CD14-positive monocyte (primary cell): ENCODE results near the gene RPS19. TPM values are rescaled to one million over a fixed set of nuclear protein-coding genes. Genes with fewer than 3 reads are reported as not detected.

ENCODE experiments used
- DNase-seq, 3 donors: peaks; one replicate each; pipeline ENCODE4 v3.0.0-alpha.2; 2011 to 2022
- H2AFZ ChIP-seq: 2 replicates; pipeline ENCODE4 v1.6.0; 2012; ENCODE audit warnings: mild to moderate bottlenecking, low read depth, low read length, inconsistent platforms; ENCODE audit not compliant: insufficient read depth, poor library complexity, severe bottlenecking
- H3K27ac ChIP-seq, 2 donors: 1 replicate in 1 of 2; 2 replicates in 1 of 2; pipeline ENCODE4 v1.5.1; 2012 to 2013; ENCODE audit warnings: low read length in 2 of 2, control low read depth in 1 of 2, inconsistent platforms in 1 of 2, low read depth in 1 of 2, mild to moderate bottlenecking in 1 of 2
- H3K27me3 ChIP-seq, 2 donors: one replicate each; pipeline versions ENCODE4 v1.6.0 to v1.6.1; 2011 to 2013; ENCODE audit warnings: low read length in 2 of 2; ENCODE audit not compliant: control insufficient read depth in 2 of 2, insufficient read depth in 2 of 2
- H3K36me3 ChIP-seq, 2 donors: replicated peaks in 1 of 2; 1 replicate in 1 of 2; 2 replicates in 1 of 2; pipeline versions ENCODE4 v1.5.1 to v1.6.1; 2012 to 2013; ENCODE audit warnings: low read length in 2 of 2, control low read depth in 1 of 2, inconsistent platforms in 1 of 2, mild to moderate bottlenecking in 1 of 2; ENCODE audit not compliant: insufficient read depth in 2 of 2, control insufficient read depth in 1 of 2
- H3K4me1 ChIP-seq, 2 donors: 1 replicate in 1 of 2; 2 replicates in 1 of 2; pipeline versions ENCODE4 v1.5.1 to v1.6.1; 2012 to 2013; ENCODE audit warnings: low read length in 2 of 2, control low read depth in 1 of 2, inconsistent platforms in 1 of 2, mild to moderate bottlenecking in 1 of 2, moderate library complexity in 1 of 2; ENCODE audit not compliant: insufficient read depth in 2 of 2, control insufficient read depth in 1 of 2
- H3K4me2 ChIP-seq: replicated peaks from 2 replicates; pipeline ENCODE3; 2012; ENCODE audit warnings: low read length, moderate library complexity, mild to moderate bottlenecking; ENCODE audit not compliant: poor library complexity, severe bottlenecking; ENCODE audit errors: extremely low read depth
- H3K4me3 ChIP-seq, 3 experiments: fragments of 200-600 bp in 1 of 3; sonication (generic) in 1 of 3; replicated peaks in 1 of 3; 1 replicate in 2 of 3; 2 replicates in 1 of 3; pipeline ENCODE4 v1.5.1; 2011 to 2013; ENCODE audit warnings: low read length in 3 of 3, mild to moderate bottlenecking in 3 of 3, control low read depth in 2 of 3, low read depth in 2 of 3, inconsistent platforms in 1 of 3, moderate library complexity in 1 of 3
- H3K79me2 ChIP-seq: 2 replicates; pipeline ENCODE4 v1.6.0; 2012; ENCODE audit warnings: mild to moderate bottlenecking, control low read depth, inconsistent platforms, low read length, moderate library complexity; ENCODE audit not compliant: insufficient read depth
- H3K9ac ChIP-seq: 2 replicates; pipeline ENCODE4 v1.6.0; 2017; ENCODE audit warnings: low read length, mild to moderate bottlenecking; ENCODE audit not compliant: insufficient read depth, poor library complexity, severe bottlenecking
- H3K9me3 ChIP-seq, 2 donors: replicated peaks in 1 of 2; 1 replicate in 1 of 2; 2 replicates in 1 of 2; pipeline versions ENCODE4 v1.5.1 to v1.6.1; 2012 to 2013; ENCODE audit warnings: low read length in 2 of 2, control low read depth in 1 of 2; ENCODE audit not compliant: control insufficient read depth in 1 of 2, insufficient read depth in 1 of 2
- H4K20me1 ChIP-seq: 2 replicates; pipeline ENCODE4 v1.6.0; 2012; ENCODE audit warnings: mild to moderate bottlenecking, low read length, control low read depth, moderate library complexity; ENCODE audit not compliant: insufficient read depth
- H3K27ac Mint-ChIP-seq, 7 donors: one replicate each; pipeline ENCODE4 v1.8.0; 2020; ENCODE audit warnings: mild to moderate bottlenecking in 7 of 7, mixed read lengths in 7 of 7, moderate library complexity in 6 of 7, inconsistent platforms in 2 of 7
- H3K27me3 Mint-ChIP-seq, 3 donors: one replicate each; pipeline ENCODE4 v1.8.0; 2021 to 2022; ENCODE audit warnings: low read depth in 3 of 3, mild to moderate bottlenecking in 3 of 3, mixed read lengths in 3 of 3, moderate library complexity in 3 of 3, inconsistent platforms in 1 of 3
- H3K36me3 Mint-ChIP-seq, 2 donors: one replicate each; pipeline ENCODE4 v1.8.0; 2020; ENCODE audit warnings: mixed read lengths in 2 of 2, inconsistent platforms in 1 of 2, mild to moderate bottlenecking in 1 of 2
- H3K4me1 Mint-ChIP-seq: one replicate; pipeline ENCODE4 v1.8.0; 2020; ENCODE audit warnings: mild to moderate bottlenecking, mixed read lengths
- H3K4me3 Mint-ChIP-seq, 2 donors: one replicate each; pipeline ENCODE4 v1.8.0; 2020; ENCODE audit warnings: mild to moderate bottlenecking in 2 of 2, mixed read lengths in 2 of 2, moderate library complexity in 1 of 2
- H3K9me3 Mint-ChIP-seq, 7 donors: one replicate each; pipeline ENCODE4 v1.8.0; 2020 to 2022; ENCODE audit warnings: mixed read lengths in 7 of 7, mild to moderate bottlenecking in 6 of 7, moderate library complexity in 6 of 7, inconsistent platforms in 2 of 7
- CTCF ChIP-seq: fragments of 200-600 bp; IDR thresholded peaks from one replicate; pipeline ENCODE4 v1.8.0; 2022; ENCODE audit warnings: antibody characterized with exemption, mild to moderate bottlenecking
- WGBS: methylation state at CpG from one replicate; pipeline ENCODE4 v1.1.5; 2013; ENCODE audit warnings: missing lambda C conversion rate; ENCODE audit not compliant: insufficient coverage; 5-methylcytosine and 5-hydroxymethylcytosine counted together
- intact Hi-C, 2 donors: fragments of 100-400 bp; cut with micrococcal nuclease; formaldehyde crosslinking; loops; one replicate each; pipeline versions ENCODE4 v1.15.0 to v1.15.1; 2023
- polyA plus RNA-seq, 3 donors: library from polyadenylated mRNA; depleted of rRNA in 1 of 3; unstranded in 2 of 3; stranded (reverse) in 1 of 3; fragments of 300-500 nt in 2 of 3; fragments of >200 nt in 1 of 3; fragmentation: Illumina TruSeq in 2 of 3; gene quantifications; 1 replicate in 2 of 3; 2 replicates in 1 of 3; pipeline ENCODE4 v1.2.3, GENCODE V29; 2012 to 2021

Gene RPS19
- polyA plus RNA-seq, 3 donors: 1,234 to 2,117 (median 1,424) TPM

GRCh38 chr19:41866284-41866683 lies 6.2 kb downstream of the RPS19 start:
- Mint-ChIP-seq H3K9me3 (peaks cover 0 to under 1% (median 0%) of the 10 kb centered on the region in 7 donors), H3K4me1 (peaks cover 61% of the 10 kb centered on the region), H3K27me3 (peaks cover 0 to 1% (median 0%) of the 10 kb centered on the region in 3 donors), H3K36me3 (peaks cover 64 to 89% of the 10 kb centered on the region in 2 donors), H3K4me3 (no peak overlapping the region), H3K27ac (peak overlapping the region in 6 of 7 donors; percentile 15 to 82 (median 58))
- Histone ChIP-seq H4K20me1 (peaks cover 95% of the 10 kb centered on the region), H3K4me3 (no peak overlapping the region), H3K27ac (peak overlapping the region in 1 of 2 donors; percentile 6), H3K79me2 (peaks cover 74% of the 10 kb centered on the region), H3K4me2 (no peak overlapping the region), H3K36me3 (peaks cover 66 to 88% of the 10 kb centered on the region in 2 donors), H3K4me1 (peaks cover 45 to 48% of the 10 kb centered on the region in 2 donors), H3K9ac (no peak overlapping the region), H3K9me3 (no peaks in the 10 kb centered on the region), H2AFZ (no peak overlapping the region), H3K27me3 (no peaks in the 10 kb centered on the region)
- no peak for TF ChIP-seq CTCF
- intact Hi-C loops: no loop called here
- WGBS: 87% methylated on average over 3 of the region's 3 CpGs
- DNase-seq: no peak

GRCh38 chr19:41868120-41868988 lies 8.3 kb downstream of the RPS19 start:
- Histone ChIP-seq H3K36me3 (peaks cover 51 to 75% of the 10 kb centered on the region in 2 donors), H2AFZ (no peak overlapping the region), H3K4me3 (no peak overlapping the region), H3K27me3 (no peaks in the 10 kb centered on the region), H3K9ac (no peak overlapping the region), H4K20me1 (peaks cover 84% of the 10 kb centered on the region), H3K9me3 (no peaks in the 10 kb centered on the region), H3K79me2 (peaks cover 54% of the 10 kb centered on the region), H3K4me2 (no peak overlapping the region), H3K27ac (peak overlapping the region; percentile 5 to 47), H3K4me1 (peaks cover 45 to 48% of the 10 kb centered on the region in 2 donors)
- no peak for DNase-seq
- intact Hi-C loops: no loop called here
- H3K4me3 Mint-ChIP-seq: no peak overlapping the region
- peaks cover 62% of the 10 kb centered on the region for H3K4me1 Mint-ChIP-seq
- H3K27ac Mint-ChIP-seq: peak overlapping the region in 4 of 7 donors; percentile 8 to 77 (median 40)
- no peak for TF ChIP-seq CTCF
- peaks cover 48 to 78% of the 10 kb centered on the region in 2 donors for H3K36me3 Mint-ChIP-seq
- H3K9me3 Mint-ChIP-seq: peaks cover 0 to 2% (median 0%) of the 10 kb centered on the region in 7 donors
- H3K27me3 Mint-ChIP-seq: peaks cover 0 to 4% (median 0%) of the 10 kb centered on the region in 3 donors
- 86% methylated on average over 9 of the region's 10 CpGs for WGBS
